Medulla oblongata (tissue), 1 donor: ENCODE measurements around the gene PFDN5.
"Not testable (repeated sequence)": the region's sequence is repeated elsewhere in the genome, so short reads cannot be mapped to it uniquely, and the experiment has no call there.

ENCODE experiments used
- DNase-seq: peaks from one replicate; pipeline ENCODE4 v3.0.0-alpha.2; 2015; ENCODE audit errors: extremely low spot score

Gene PFDN5

GRCh38 chr12:53286448-53286847, 8.9 kb upstream of the PFDN5 start:
- DNase-seq = no peak

- DNase-seq = peak; percentile 70
These were observed 7.6 kb upstream of the PFDN5 start for GRCh38 chr12:53287741-53288216.

DNA sequence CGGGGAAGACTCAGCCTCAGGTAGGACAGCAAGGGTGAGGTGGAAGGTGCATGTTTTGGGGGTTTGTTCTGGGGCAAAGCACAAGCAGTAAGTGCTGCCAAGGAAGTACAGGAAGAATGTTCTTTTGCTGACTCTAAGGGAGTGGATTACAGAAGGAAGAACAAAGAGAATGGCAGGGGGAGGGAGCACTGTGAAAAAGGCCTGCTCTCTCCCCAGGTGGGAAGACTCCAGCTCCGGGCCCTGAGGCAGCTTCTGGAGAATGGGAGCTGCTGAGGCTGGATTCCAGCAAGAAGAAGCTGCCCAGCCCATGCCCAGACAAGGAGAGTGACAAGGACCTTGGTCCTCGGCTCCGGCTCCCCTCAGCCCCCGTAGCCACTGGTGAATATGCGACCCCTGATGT, 7.0 kb upstream of the PFDN5 start:
- no peak for DNase-seq

GRCh38 chr12:53289891-53290290, 5.5 kb upstream of the PFDN5 start:
- no peak for DNase-seq

DNA sequence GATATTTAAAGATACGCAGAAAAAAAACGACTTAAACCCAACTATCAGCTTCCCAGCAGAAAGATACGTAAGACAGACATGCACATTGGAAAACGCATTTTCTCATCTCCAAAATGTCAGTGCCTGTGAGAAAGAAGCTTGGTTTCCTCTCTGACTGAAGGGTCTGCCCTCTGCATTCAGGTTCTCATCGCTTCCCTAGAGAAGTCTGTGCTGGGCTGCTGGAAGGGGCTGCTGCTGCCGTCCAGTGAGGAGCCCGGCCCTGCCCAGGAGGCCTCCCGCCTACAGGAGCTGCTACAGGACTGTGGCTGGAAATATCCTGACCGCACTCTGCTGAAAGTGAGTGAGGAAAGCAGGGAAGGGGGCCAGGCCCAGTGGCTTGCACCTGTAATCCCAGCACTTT, 4.7 kb upstream of the PFDN5 start:
- DNase-seq = no peak

DNA sequence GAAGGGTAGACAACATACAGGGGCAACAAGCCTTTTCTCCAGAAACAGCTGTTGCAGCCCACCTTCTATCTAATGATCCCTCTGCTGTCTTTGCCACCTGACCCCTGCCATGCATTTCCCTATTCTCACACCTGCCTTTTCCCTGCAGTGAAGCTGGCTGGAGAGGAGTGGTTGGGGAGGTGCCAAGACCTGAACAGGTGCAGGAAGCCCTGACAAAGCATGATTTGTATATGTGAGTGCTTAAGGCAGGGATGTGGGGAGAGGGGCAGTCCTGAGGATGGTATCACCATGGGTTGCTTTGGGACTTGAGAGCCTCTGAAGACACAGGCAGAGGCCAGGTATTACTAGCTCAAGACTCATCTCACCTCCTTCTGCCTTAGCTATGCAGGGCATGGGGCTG, 2.9 kb upstream of the PFDN5 start:
- no peak for DNase-seq

DNA sequence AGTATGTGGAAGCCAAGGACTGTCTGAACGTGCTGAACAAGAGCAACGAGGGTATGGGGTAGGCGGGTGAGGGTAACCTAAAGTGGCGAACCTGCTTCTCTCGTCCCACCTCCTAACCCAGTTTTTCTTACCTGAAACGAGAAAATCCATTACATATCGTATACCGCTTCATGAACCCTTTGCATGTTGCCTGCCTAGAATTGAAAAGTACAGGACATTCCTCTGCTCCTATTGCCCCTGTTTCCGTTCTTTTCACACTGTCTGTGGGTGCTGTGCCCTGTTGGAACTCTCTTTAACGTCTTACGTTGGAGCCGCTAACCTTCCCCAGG, 513 bp downstream of the PFDN5 start:
- no peak for DNase-seq

GRCh38 chr12:53297106-53297505, 1.8 kb downstream of the PFDN5 start:
- DNase-seq = not testable (repeated sequence)

- no peak for DNase-seq
These were observed 2.8 kb downstream of the PFDN5 start for GRCh38 chr12:53298164-53298563.

- peak; percentile 20 for DNase-seq
These were observed 3.7 kb downstream of the PFDN5 start for GRCh38 chr12:53299101-53299453.

DNA sequence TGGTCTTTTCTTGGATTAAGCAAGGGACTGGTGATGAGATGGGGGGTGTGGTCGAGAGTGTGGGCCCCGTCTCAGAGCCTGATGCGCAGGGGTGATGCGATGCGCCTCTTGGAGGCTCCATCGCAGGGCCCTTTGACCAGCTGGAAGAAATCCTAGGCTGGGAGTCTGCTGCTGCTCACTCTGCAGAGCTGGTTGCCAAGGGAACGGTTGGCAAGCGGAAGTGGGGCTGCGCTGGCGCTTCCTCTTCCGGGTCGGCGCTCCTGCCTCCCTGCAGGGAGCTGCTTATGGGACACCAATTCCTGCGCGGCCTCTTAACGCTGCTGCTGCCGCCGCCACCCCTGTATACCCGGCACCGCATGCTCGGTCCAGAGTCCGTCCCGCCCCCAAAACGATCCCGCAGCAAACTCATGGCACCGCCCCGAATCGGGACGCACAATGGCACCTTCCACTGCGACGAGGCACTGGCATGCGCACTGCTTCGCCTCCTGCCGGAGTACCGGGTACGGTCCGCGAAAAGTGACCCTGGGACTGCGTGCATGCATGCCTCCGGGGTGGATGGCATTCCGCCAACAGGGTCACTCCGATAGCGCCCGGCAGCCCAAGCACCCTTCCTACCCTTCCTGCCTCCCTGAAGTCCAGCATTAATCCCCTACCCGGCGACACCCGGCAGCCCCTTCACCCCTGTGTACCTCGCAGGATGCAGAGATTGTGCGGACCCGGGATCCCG, 4.3 kb downstream of the PFDN5 start, which contains the start of gene MYG1:
Gene MYG1, plus strand, starts transcription at position 242 of the 727 bp plus-strand sequence. Its CDS starts 43 bp downstream, at position 285.
- DNase-seq = peak; percentile 91

- DNase-seq = no peak
These were observed 4.8 kb downstream of the PFDN5 start for GRCh38 chr12:53300187-53300586.

GRCh38 chr12:53302903-53303302, 7.6 kb downstream of the PFDN5 start:
- DNase-seq = no peak

GRCh38 chr12:53306826-53307225, 11.5 kb downstream of the PFDN5 start:
- DNase-seq = no peak

- DNase-seq = no peak
These were observed 12.9 kb downstream of the PFDN5 start for GRCh38 chr12:53308276-53308675.

DNA sequence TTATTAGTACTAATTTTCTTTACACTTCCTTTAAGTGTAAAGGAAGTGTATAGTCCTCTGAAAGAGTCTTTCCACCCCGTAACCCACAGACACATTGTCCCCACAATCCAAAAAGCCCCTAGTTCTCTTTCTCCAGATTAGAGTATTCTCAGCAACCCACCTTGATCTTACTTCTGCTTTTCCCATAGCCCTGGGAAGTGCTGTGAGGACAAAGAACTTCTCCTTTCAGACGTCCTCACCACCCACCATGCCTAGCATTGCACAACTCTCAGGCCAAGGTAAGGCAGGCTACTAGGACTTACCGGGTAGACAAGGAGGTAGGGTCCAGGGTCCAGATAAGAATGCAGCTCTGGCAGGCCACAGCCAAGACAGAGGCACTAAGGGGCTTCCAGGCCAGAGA, 18.7 kb downstream of the PFDN5 start:
- DNase-seq = no peak

GRCh38 chr12:53320352-53321195, 25.2 kb downstream of the PFDN5 start:
- no peak for DNase-seq

DNA sequence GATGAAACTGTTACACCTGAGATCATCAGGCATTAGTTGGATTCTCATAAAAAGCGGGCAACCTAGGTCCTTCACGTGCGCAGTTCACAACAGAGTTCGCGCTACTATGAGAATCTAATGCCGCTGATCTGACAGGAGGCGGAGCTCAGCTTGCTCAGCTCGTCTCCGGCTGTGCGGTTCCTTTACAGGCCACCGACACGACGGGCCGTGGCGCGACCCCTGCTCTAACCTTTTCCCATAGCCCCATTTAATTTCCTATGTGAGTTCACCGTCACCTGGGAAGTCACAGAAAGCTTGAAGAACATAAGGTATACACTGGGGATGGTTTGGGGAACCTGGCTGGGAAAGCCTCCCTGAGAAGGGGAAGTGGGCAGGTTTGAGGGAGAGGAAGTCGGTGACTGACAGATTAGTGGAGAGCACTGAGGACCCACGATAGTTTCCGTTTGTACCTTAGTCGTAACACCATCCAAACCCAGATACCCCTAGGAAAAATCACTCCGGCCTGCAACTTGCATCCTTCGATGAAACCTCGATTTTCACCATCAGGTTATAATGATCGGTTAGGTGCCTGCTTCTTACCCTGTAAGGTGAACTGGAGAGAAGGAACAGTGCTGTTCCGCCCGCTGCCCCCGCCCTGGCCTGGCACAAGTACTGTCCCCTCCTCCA, 28.9 kb downstream of the PFDN5 start:
- DNase-seq = peak; percentile 75

GRCh38 chr12:53324779-53325510, 29.6 kb downstream of the PFDN5 start:
- peak; percentile 95 for DNase-seq

- peak; percentile 88 for DNase-seq
These were observed 30.2 kb downstream of the PFDN5 start for GRCh38 chr12:53325511-53326061.

DNA sequence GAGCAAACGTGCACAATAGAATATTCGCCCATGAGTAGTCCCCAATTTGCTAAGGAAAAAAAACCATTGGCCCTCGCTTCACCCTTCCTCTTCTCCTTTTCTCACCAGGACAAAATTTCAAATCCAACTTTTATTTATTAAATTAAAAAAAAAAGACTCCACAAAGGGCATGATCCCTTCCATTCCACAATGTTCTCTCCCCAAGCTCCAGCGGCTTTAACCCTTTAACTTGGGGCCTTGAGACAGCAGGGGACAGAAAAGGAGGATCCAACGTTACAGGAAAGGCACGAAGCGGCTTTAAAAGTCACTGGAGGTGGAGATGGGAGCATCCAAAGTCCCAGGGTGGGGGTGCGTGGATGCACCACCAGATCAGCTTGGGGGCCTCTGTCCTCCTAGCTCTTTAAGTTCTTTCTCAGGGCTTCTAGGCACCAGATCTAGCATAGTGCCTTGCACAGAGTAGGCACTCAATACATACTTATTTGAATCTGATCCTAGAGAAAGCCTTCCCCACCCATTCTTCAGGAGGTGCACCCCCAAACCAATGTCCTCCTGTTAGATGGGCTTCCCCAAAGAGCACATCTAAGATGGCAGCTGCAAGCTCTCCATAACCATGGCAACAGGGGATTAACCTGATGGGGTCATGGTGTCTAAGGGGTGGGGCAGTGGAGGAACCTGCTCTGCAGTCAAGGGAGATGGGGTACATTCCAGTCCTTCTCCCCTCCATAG, 31.3 kb downstream of the PFDN5 start:
- DNase-seq = no peak
